Osteocyte (in vitro differentiated cells): ENCODE data around the gene FGD4. TPM values are rescaled to one million over a fixed set of nuclear protein-coding genes. Genes with fewer than 3 reads are reported as not detected.

ENCODE experiments used
- DNase-seq: peaks from one replicate; pipeline ENCODE4 v3.0.0; 2021; ENCODE audit warnings: mixed read lengths; ENCODE audit not compliant: unreplicated experiment; ENCODE audit errors: extremely low spot score
- H3K27ac Mint-ChIP-seq: one replicate; pipeline ENCODE4 v1.8.0; 2021; ENCODE audit warnings: mild to moderate bottlenecking, mixed read lengths; ENCODE audit not compliant: unreplicated experiment
- H3K27me3 Mint-ChIP-seq: one replicate; pipeline ENCODE4 v1.8.0; 2021; ENCODE audit warnings: mixed read lengths; ENCODE audit not compliant: unreplicated experiment
- H3K36me3 Mint-ChIP-seq: one replicate; pipeline ENCODE4 v1.8.0; 2021; ENCODE audit warnings: mixed read lengths; ENCODE audit not compliant: unreplicated experiment
- H3K4me1 Mint-ChIP-seq: one replicate; pipeline ENCODE4 v1.8.0; 2021; ENCODE audit warnings: mixed read lengths; ENCODE audit not compliant: unreplicated experiment
- H3K4me3 Mint-ChIP-seq: one replicate; pipeline ENCODE4 v1.8.0; 2021; ENCODE audit warnings: mild to moderate bottlenecking, moderate library complexity, mixed read lengths; ENCODE audit not compliant: unreplicated experiment
- H3K9me3 Mint-ChIP-seq: one replicate; pipeline ENCODE4 v1.8.0; 2021; ENCODE audit warnings: mixed read lengths; ENCODE audit not compliant: unreplicated experiment
- CTCF ChIP-seq: fragments of 200-600 bp; sonication (generic); IDR thresholded peaks from 2 replicates; pipeline ENCODE4 v1.5.0; 2021; ENCODE audit warnings: antibody characterized with exemption, mild to moderate bottlenecking, moderate library complexity
- total RNA-seq: library from RNA; stranded (reverse); gene quantifications from 2 replicates; pipeline ENCODE4 v1.2.1, GENCODE V29; 2021

Gene FGD4
- total RNA-seq, 1 donor from 2014 or later: 8.0 TPM

- Mint-ChIP-seq H3K4me1 (peaks cover 2% of the 10 kb centered on the region), H3K9me3 (no peaks in the 10 kb centered on the region), H3K27me3 (no peaks in the 10 kb centered on the region), H3K27ac (no peak overlapping the region), H3K36me3 (no peaks in the 10 kb centered on the region), H3K4me3 (no peak overlapping the region)
- DNase-seq: no peak
- no peak for TF ChIP-seq CTCF
Observed at GRCh38 chr12:32470936-32471470, 71.6 kb downstream of the FGD4 start.

- Mint-ChIP-seq H3K27me3 (no peaks in the 10 kb centered on the region), H3K9me3 (no peaks in the 10 kb centered on the region), H3K4me1 (peaks cover 2% of the 10 kb centered on the region), H3K4me3 (no peak overlapping the region), H3K36me3 (no peaks in the 10 kb centered on the region), H3K27ac (no peak overlapping the region)
- DNase-seq: no peak
- no peak for TF ChIP-seq CTCF
Observed at GRCh38 chr12:32471591-32472001, 72.2 kb downstream of the FGD4 start.

GRCh38 chr12:32475724-32476123 is 76.4 kb downstream of the FGD4 start:
- Mint-ChIP-seq H3K9me3 (no peaks in the 10 kb centered on the region), H3K4me3 (no peak overlapping the region), H3K27me3 (no peaks in the 10 kb centered on the region), H3K4me1 (no peaks in the 10 kb centered on the region), H3K36me3 (no peaks in the 10 kb centered on the region), H3K27ac (no peak overlapping the region)
- no peak for TF ChIP-seq CTCF
- DNase-seq: no peak

- no peaks in the 10 kb centered on the region for H3K4me1 Mint-ChIP-seq
- no peaks in the 10 kb centered on the region for H3K36me3 Mint-ChIP-seq
Observed at GRCh38 chr12:32476446-32476845, 77.1 kb downstream of the FGD4 start.

GRCh38 chr12:32477714-32478113 is 78.4 kb downstream of the FGD4 start:
- no peak for DNase-seq
- TF ChIP-seq CTCF: no peak
- H3K9me3 Mint-ChIP-seq: no peaks in the 10 kb centered on the region
- H3K4me1 Mint-ChIP-seq: no peaks in the 10 kb centered on the region
- no peaks in the 10 kb centered on the region for H3K27me3 Mint-ChIP-seq
- no peak overlapping the region for H3K27ac Mint-ChIP-seq
- no peak overlapping the region for H3K4me3 Mint-ChIP-seq
- no peaks in the 10 kb centered on the region for H3K36me3 Mint-ChIP-seq

More at GRCh38 chr12:32476446-32476845, 77.1 kb downstream of the FGD4 start:
- no peaks in the 10 kb centered on the region for H3K27me3 Mint-ChIP-seq
- no peak overlapping the region for H3K27ac Mint-ChIP-seq
- no peak for TF ChIP-seq CTCF
- no peak for DNase-seq
- no peak overlapping the region for H3K4me3 Mint-ChIP-seq
- H3K9me3 Mint-ChIP-seq: no peaks in the 10 kb centered on the region
